Neuronal stem cell (in vitro differentiated cells): ENCODE results near the gene MALAT1. TPM values are rescaled to one million over a fixed set of nuclear protein-coding genes. Genes with fewer than 3 reads are reported as not detected.

ENCODE experiments used
- DNase-seq: peaks from one replicate; pipeline ENCODE4 v3.0.0-alpha.2; 2013; ENCODE audit warnings: low spot score
- H2AFZ ChIP-seq: one replicate; pipeline ENCODE4 v1.6.1; 2013; ENCODE audit warnings: mild to moderate bottlenecking, low read length, inconsistent platforms
- H2AK5ac ChIP-seq: 2 replicates; pipeline ENCODE4 v1.6.1; 2013; ENCODE audit warnings: low read depth, mild to moderate bottlenecking, inconsistent platforms, low read length, moderate library complexity, mixed read lengths
- H2BK120ac ChIP-seq: 2 replicates; pipeline ENCODE4 v1.6.1; 2013; ENCODE audit warnings: low read depth, mild to moderate bottlenecking, inconsistent platforms, low read length, moderate library complexity, mixed read lengths
- H2BK12ac ChIP-seq: one replicate; pipeline ENCODE4 v1.6.1; 2013; ENCODE audit warnings: low read length, inconsistent platforms
- H2BK15ac ChIP-seq: 2 replicates; pipeline ENCODE4 v1.6.1; 2013; ENCODE audit warnings: mild to moderate bottlenecking, low read length, inconsistent platforms, mixed read lengths
- H2BK5ac ChIP-seq: one replicate; pipeline ENCODE4 v1.6.1; 2013; ENCODE audit warnings: inconsistent platforms, mild to moderate bottlenecking, low read length, moderate library complexity
- H3K14ac ChIP-seq: one replicate; pipeline ENCODE4 v1.6.1; 2013; ENCODE audit warnings: low read length, inconsistent platforms
- H3K18ac ChIP-seq: 2 replicates; pipeline ENCODE4 v1.6.1; 2013; ENCODE audit warnings: low read length, inconsistent platforms
- H3K23ac ChIP-seq: 2 replicates; pipeline ENCODE4 v1.6.1; 2013; ENCODE audit warnings: low read depth, mild to moderate bottlenecking, mixed read lengths, low read length, inconsistent platforms; ENCODE audit not compliant: poor library complexity
- H3K27ac ChIP-seq: replicated peaks from 3 replicates; pipeline ENCODE4 v1.5.1; 2013; ENCODE audit warnings: low read length, inconsistent platforms
- H3K27me3 ChIP-seq, 3 experiments: 2 replicates each; pipeline ENCODE4 v1.6.1; 2013; ENCODE audit warnings: low read length in 3 of 3, mild to moderate bottlenecking in 2 of 3, inconsistent platforms in 1 of 3, low read depth in 1 of 3, mixed read lengths in 1 of 3, moderate library complexity in 1 of 3; ENCODE audit not compliant: control insufficient read depth in 3 of 3, insufficient read depth in 3 of 3
- H3K36me3 ChIP-seq, 2 donors: replicated peaks in 1 of 2; 2 replicates each; pipeline ENCODE4 v1.6.1; 2013; ENCODE audit warnings: low read length in 2 of 2; ENCODE audit not compliant: control insufficient read depth in 2 of 2, insufficient read depth in 2 of 2
- H3K4ac ChIP-seq: 2 replicates; pipeline ENCODE4 v1.6.1; 2013; ENCODE audit warnings: inconsistent platforms, mild to moderate bottlenecking, low read length, moderate library complexity
- H3K4me1 ChIP-seq, 2 donors: 1 replicate in 1 of 2; 2 replicates in 1 of 2; pipeline ENCODE4 v1.6.1; 2013; ENCODE audit warnings: low read length in 2 of 2, low read depth in 1 of 2; ENCODE audit not compliant: control insufficient read depth in 2 of 2, insufficient read depth in 1 of 2
- H3K4me2 ChIP-seq: one replicate; pipeline ENCODE4 v1.6.1; 2013; ENCODE audit warnings: mild to moderate bottlenecking, low read length, inconsistent platforms; ENCODE audit not compliant: insufficient read depth, poor library complexity, severe bottlenecking
- H3K4me3 ChIP-seq, 2 donors: 2 replicates each; pipeline ENCODE4 v1.5.1; 2013; ENCODE audit warnings: low read length in 2 of 2, mild to moderate bottlenecking in 2 of 2, inconsistent platforms in 1 of 2, moderate library complexity in 1 of 2
- H3K79me1 ChIP-seq: one replicate; pipeline ENCODE4 v1.6.1; 2013; ENCODE audit warnings: low read depth, mild to moderate bottlenecking, inconsistent platforms, low read length, moderate library complexity
- H3K9ac ChIP-seq: one replicate; pipeline ENCODE4 v1.6.1; 2013; ENCODE audit warnings: mild to moderate bottlenecking, low read depth, low read length, inconsistent platforms; ENCODE audit not compliant: poor library complexity
- H3K9me3 ChIP-seq, 2 donors: replicated peaks in 1 of 2; 2 replicates each; pipeline versions ENCODE3 to v1.6.1; 2013; ENCODE audit warnings: low read length in 2 of 2, mild to moderate bottlenecking in 2 of 2, inconsistent platforms in 1 of 2, low read depth in 1 of 2, mixed read lengths in 1 of 2, moderate library complexity in 1 of 2; ENCODE audit not compliant: control insufficient read depth in 2 of 2, insufficient read depth in 1 of 2
- H4K8ac ChIP-seq: one replicate; pipeline ENCODE4 v1.6.1; 2013; ENCODE audit warnings: low read depth, mild to moderate bottlenecking, inconsistent platforms, low read length, moderate library complexity
- H4K91ac ChIP-seq: one replicate; pipeline ENCODE4 v1.6.1; 2013; ENCODE audit warnings: low read length, low read depth, mild to moderate bottlenecking, inconsistent platforms; ENCODE audit not compliant: poor library complexity
- WGBS, 2 donors: extraction: QIAGEN DNeasy Blood & Tissue Kit; methylation state at CpG; one replicate each; pipeline ENCODE4 v1.1.7; 2013; ENCODE audit warnings: missing lambda C conversion rate in 2 of 2, mixed read lengths in 1 of 2; ENCODE audit not compliant: insufficient read length in 2 of 2, insufficient replicate concordance in 1 of 2; ENCODE audit errors: extremely low coverage in 2 of 2; 5-methylcytosine and 5-hydroxymethylcytosine counted together
- small RNA-seq: library from polyadenylated mRNA; stranded (forward); fragments of <200 nt; extraction: miRNeasy Mini kit (QIAGEN cat#:217004); gene quantifications from one replicate; pipeline ENCODE3, GENCODE V24; 2013; ENCODE audit not compliant: insufficient read depth

Gene MALAT1

DNA sequence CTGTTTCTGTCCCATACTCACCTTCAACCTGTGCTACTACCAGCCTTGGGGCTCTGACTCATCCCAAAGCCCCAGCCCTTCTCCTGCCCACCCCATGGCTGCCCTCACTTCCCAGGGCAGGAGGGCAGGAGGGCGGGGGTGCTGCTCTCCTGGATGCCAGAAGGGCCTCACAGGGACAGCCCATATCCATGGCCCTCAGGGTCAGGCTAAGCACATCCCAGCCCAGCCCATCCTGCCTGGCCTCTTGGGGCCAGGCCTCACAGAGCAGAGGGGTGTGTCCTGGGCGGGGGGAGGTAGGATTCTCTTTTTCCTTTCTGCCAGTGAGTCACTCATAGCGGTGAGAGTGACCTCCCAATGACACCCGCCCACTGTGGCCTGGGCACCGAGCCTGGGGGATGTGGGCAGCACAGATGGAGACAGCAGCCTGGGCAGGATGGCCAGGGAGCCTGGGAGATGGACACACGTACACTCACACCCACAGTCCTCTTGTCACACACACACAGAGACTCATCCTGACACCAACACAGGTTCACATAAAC lies 56.9 kb downstream of the MALAT1 start:
- H3K27ac ChIP-seq = no peak overlapping the region
- H2AFZ ChIP-seq = no peak overlapping the region
- no peak overlapping the region for H4K8ac ChIP-seq
- peak overlapping the region; percentile 59 for H3K23ac ChIP-seq
- peaks cover 0 to 13% (median 0%) of the 10 kb centered on the region in 3 experiments for H3K27me3 ChIP-seq
- no peak overlapping the region for H3K4ac ChIP-seq
- H2BK5ac ChIP-seq = peak overlapping the region; percentile 83
- peaks cover 0 to 3% of the 10 kb centered on the region in 2 donors for H3K36me3 ChIP-seq
- H2AK5ac ChIP-seq = peak overlapping the region; percentile 85
- no peaks in the 10 kb centered on the region for H3K79me1 ChIP-seq
- H3K4me1 ChIP-seq = peaks cover 32 to 35% of the 10 kb centered on the region in 2 donors
- no peak for DNase-seq
- H2BK120ac ChIP-seq = no peak overlapping the region
- H2BK15ac ChIP-seq = peak overlapping the region; percentile 65
- H3K4me3 ChIP-seq = no peak overlapping the region
- no peak overlapping the region for H4K91ac ChIP-seq
- H3K14ac ChIP-seq = no peak overlapping the region
- no peak overlapping the region for H3K9ac ChIP-seq
- peak overlapping the region; percentile 5 for H3K18ac ChIP-seq
- H3K9me3 ChIP-seq = no peaks in the 10 kb centered on the region
- no CpG with 5 or more reads among the region's 6 CpGs for WGBS, 2 donors
- H3K4me2 ChIP-seq = no peak overlapping the region
- H2BK12ac ChIP-seq = no peak overlapping the region

Small RNA genes within 50 kb of the gene (small RNA-seq; reads per million reads assigned to genes)
- gene RF01684 = not detected
